Tongue (tissue), 2 donors: Measurements from ENCODE around the gene PGAP3. TPM values are rescaled to one million over a fixed set of nuclear protein-coding genes. Genes with fewer than 3 reads are reported as not detected.

Experiments used
- DNase-seq: peaks from one replicate; pipeline ENCODE4 v3.0.0-alpha.2; 2015
- total RNA-seq: library from RNA; depleted of rRNA; stranded (reverse); fragments of >200 nt; gene quantifications from one replicate; pipeline ENCODE4 v1.2.3, GENCODE V29; 2014

Gene PGAP3
- total RNA-seq, 1 donor from 2014 or later, result 11.2 TPM

DNA sequence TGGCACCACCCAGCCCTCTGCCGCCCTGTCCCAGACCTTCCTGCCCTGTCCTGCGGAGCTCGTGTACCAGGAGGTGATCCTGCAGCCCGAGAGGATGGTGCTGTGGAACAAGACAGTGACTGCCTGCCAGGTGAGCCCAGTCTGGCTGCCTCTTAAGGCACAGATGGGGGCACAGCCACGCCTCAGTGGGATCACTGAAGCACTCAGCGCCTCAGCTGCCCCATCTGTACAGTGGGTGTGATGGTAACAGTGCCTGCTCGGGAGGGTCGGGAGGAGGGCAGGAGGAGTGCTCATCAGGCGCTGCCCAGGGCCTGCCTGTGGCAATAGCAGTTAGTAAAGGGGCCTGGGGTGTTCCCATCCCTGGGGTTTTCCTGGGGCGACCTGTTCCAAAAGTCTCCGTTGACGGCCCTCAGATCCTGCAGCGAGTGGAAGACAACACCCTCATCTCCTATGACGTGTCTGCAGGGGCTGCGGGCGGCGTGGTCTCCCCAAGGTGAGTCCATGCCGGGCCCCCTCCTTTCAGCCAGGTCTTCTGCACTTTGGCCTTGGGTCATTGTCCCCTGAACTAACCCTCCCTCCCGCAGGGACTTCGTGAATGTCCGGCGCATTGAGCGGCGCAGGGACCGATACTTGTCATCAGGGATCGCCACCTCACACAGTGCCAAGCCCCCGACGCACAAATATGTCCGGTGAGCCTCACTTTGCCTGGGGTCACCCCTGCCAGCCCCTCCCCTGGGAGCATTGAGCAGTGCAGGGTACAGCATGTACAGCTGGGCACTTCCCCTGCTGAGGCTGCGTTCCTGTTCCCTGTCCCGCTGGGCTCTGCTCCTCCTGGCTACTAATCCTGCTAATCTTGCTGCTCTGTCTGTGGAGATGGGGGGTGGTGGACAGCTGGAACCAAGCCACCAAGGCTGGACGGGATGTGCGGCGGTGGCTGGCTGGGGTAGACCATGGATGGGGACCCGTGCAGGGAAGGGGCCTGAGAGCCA is 27.2 kb downstream of the PGAP3 start:
- DNase-seq, result peak; percentile 77

GRCh38 chr17:39660011-39660360 is 27.9 kb downstream of the PGAP3 start:
- DNase-seq, result no peak

GRCh38 chr17:39659279-39660010 is 28.4 kb downstream of the PGAP3 start:
- DNase-seq, result no peak

DNA sequence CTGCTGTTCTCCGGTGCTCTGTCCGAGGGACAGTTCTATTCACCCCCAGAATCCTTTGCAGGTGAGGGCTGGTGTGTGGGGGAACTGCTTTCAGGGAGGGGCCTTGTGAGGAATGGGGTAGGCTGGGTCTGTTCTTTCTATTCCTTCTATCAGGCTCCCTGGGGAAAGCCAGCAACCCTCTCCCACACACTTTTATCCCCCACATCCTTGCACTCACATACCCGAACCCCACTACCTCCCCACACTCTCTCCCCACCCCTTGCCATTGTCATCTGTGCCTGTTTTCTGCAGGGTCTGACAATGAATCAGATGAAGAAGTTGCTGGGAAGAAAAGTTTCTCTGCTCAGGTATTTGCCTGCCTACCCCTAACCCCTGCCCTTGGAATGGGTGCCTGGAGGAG is 29.1 kb downstream of the PGAP3 start:
- DNase-seq, result no peak

- DNase-seq, result no peak
Observed at GRCh38 chr17:39658346-39658745, 29.5 kb downstream of the PGAP3 start.

DNA sequence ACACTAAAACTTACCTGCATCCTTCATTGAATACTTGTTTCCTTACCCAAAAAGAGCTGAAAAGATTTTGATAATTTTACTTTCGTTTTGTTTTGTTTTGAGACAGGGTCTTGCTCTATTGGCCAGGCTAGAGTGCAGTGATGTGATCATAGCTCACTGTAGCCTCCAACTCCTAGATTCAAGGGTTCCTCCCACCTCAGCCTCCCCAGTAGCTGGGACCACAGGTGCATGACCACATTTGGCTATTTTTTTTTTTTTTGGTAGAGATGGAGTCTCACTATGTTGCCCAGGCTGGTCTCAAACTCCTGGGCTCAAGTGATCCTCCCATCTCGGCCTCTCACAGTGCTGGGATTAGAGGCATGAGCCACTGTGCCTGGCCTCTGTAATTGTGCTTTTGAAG is 32.8 kb downstream of the PGAP3 start:
- no peak for DNase-seq

GRCh38 chr17:39653662-39654331 is 34.1 kb downstream of the PGAP3 start:
- peak; percentile 57 for DNase-seq

GRCh38 chr17:39653316-39653661 is 34.6 kb downstream of the PGAP3 start:
- no peak for DNase-seq

DNA sequence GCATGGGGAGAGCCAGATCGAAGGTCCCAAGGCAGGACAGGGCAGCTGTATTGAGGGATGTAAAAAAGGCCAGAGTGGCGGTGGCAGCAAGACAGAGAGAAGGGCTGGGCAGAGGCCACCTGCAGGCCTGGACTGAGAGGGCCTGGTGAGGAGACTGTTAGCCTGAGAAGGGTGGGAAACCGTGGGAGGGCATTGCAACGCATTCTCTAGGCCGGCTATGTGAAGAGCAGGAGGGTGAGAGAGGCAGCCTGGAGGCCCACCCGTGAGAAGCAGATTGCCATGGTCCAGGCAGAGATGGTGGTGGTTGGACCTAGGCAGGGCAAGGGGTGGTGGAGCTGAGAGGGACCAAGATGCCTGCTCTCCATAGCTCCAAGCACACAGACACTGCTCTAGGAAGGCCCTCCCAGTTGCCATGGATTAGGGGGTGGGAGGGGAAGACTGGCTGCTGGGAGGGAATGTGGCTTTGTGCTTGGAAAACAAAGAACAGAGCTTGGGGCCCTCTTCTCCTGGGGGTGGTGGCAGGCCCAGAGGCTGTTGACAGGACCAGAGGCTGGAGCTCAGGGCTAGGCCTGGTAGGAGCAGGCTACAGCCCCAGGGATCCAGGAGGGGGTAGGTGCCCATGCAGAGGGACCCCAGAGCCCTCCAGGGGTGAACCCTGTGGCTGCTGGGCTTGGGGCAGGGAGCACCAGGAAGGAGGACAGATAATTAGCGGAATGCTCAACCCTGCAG is 35.1 kb downstream of the PGAP3 start:
- DNase-seq, result no peak

DNA sequence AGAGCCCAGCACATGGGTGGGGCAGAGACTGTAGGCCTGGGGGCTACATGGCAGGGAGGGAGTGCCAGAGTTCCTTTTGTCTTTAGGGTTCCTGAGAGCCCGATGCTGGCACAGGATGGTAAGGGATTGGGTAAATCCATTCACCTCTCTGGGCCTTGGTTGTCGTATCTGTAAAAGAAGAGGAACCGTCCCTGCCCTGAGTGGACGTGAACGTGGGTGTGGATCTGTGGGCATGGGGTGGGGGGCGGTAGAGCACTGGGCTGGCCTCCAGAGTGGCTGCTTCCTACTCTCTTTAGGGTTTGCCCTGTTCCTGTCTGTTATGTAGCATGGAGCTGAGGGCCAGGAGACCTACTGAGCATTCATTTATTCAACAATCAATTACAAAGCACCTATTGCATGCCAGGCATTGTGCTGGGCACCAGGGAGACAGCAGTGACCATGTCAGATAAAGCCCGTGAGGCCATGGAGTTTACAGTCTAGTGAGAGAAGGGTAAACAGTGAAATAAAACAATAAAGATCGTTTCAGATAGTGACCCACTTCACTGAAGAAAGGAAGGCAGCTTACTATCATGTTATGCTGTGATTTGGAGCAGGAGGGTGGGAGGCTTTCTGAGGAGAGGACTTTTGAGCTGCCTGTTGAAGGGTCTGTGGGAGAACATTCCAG is 35.8 kb downstream of the PGAP3 start:
- DNase-seq, result no peak

GRCh38 chr17:39650121-39650579 is 37.7 kb downstream of the PGAP3 start:
- DNase-seq, result no peak

- DNase-seq, result no peak
Observed at GRCh38 chr17:39648616-39649366, 39.1 kb downstream of the PGAP3 start.

GRCh38 chr17:39647256-39647655 is 40.6 kb downstream of the PGAP3 start:
- no peak for DNase-seq

- no peak for DNase-seq
Observed at GRCh38 chr17:39643271-39643670, 44.6 kb downstream of the PGAP3 start.

- DNase-seq, result no peak
Observed at GRCh38 chr17:39642291-39643074, 45.4 kb downstream of the PGAP3 start.

DNA sequence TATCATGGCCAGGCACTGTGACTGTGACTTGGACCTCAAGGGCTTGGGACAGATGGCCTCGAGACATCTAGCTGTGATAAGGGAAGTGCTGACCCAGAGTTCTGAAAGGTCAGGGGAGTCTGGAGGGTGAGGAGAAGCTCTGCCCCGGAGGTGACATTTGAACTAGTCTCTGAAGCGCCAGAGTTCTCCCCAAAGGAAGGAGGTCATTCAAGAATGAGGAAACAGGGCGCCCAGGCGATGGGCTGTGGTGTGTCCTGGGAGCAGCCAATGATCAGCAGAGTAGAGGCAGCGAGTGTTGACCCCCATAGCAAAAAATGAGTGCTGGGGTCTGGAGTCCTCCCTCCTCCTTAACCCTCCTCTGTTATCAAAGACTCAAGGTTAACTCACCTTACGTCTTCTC is 46.0 kb downstream of the PGAP3 start:
- no peak for DNase-seq

DNA sequence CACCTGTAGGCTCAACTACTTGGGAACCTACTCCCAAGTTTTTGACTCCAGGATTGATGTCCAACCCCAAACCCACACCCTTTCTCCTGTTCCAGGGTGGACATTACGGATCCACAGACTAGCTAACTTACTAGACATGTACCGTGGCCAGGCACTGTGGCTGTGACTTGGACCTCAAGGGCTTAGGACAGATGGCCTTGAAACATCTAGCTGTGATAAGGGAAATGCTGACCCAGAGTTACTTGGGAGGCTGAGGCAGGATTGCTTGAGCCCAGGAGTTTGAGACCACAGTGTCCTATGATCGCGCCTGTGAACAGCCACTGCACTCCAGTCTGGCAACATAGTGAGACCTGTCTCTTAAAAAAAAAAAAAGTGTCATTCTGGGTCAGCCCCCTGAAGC is 46.8 kb downstream of the PGAP3 start:
- no peak for DNase-seq

- no peak for DNase-seq
Observed at GRCh38 chr17:39640591-39641031, 47.2 kb downstream of the PGAP3 start.

DNA sequence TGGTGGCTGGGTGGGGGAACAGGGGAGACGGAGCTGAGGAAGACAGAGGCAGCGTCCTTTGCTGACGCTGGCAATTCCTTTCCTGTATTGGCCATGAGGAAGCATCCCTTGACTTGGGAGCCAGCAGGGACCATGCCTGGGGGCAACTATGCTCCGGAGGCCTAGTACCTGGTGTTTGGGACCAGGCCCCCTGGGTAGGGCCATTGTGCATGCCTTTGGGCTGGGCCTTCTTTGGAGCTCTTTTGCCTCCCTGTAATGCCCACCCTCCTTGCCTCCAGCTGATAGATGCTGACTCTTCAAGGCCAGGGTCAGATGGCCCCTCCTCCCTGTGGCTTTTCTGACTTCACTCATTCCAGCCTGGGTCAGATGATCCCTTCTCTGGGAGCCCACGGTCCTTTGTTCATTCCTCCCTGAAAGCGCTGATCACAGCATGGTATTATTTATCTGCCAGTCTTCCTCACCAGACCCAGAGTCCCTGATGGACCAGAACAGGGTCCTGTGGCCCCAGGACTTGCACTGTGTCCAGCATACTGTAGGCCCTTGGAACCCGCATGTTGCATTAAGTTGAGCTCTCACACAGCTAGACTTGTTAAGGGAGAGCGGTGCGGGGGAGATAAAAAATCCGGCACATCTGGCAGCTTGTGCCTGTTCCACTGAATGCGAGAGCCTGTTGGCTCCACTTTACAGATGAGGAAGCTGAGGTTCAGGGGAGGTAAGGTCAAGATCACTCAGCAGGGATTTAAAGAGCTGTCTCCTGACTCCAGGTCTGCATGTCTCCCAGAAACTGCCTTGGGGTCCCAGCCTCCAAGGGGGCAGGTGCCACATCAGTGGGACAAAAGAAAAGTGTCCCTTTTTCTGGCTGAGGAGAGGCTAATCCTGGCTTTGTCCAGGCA is 48.0 kb downstream of the PGAP3 start:
- no peak for DNase-seq
